ENCODE measurements around the gene IPO4.

IPO4 gene

GRCh38 chr14:24194186-24194872, 5.7 kb upstream of the IPO4 start:
- no peak for DNase-seq

DNA sequence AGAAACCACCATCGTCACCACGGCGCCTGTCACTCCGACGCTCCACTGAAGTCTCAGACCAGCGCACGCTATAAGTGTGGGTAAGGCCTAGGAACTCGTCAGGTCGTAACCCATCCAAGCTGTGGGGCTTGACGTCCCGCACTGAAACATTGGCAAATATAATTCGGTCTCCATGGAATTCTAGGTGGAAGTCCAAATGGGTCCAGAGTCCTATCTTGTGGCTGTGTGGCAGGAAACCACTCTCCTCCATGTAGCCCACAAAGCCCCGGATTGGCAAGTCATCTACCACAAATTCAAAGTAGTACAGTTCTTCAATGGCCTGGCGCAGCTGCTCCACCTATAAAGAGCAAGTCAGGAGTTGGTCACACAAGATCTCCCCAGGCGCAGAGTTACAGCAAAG, 4.3 kb upstream of the IPO4 start:
- DNase-seq = no peak

- DNase-seq = no peak
Observed at GRCh38 chr14:24190416-24190815, 1.8 kb upstream of the IPO4 start.

DNA sequence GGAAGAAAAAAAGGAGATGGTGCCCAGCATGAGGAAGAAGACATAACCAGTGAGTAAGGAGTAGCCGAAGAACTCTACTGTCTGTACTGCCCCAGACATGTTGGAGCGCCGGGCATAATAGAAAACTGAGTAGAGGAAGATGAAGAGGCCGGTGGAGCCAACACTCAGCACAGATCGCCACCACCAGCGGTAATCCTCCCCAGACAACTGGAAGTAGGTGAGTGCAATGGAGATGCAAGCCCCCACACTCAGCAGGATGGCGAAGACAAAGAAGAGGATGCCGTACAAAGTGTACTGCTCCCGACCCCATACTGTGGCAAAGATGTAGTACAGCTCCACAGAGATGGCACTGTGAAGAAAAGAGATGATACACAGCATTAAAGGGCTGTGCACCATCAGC, 844 bp upstream of the IPO4 start:
- no peak for DNase-seq

DNA sequence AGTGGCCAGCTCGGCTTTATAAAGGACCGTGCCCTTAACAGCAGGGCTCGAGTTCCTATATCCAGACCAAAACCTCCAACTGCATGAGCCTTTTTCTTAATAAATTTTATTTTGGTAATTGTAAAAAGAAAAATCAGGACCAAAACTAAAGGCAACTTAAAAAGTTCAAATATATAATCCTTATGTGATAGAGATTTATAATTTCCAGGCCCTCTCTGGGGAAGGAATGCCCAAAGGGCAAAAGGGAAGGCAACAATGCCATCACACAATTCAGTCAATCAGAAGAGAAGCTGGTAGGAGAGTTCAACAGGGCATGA, 401 bp upstream of the IPO4 start:
- DNase-seq = no peak

DNA sequence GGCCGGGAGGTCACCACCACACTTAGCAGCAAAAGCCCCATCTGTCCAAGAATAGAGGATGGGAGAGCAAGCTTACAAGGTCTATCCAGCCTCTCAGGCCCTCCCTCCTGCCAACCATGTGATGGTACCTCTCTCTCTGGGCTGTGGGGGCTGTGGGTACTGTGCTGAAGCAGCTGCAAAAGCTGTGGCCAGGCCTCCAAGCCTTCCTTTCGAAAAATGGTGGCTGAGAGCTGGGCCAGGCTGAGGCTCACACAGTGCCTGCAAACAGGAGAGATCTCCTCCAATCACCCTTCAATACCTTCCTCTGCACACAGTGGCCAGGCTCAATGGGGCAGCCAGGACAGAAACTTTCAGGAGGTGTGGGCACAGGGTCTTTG, 1.1 kb downstream of the IPO4 start:
- DNase-seq = no peak

DNA sequence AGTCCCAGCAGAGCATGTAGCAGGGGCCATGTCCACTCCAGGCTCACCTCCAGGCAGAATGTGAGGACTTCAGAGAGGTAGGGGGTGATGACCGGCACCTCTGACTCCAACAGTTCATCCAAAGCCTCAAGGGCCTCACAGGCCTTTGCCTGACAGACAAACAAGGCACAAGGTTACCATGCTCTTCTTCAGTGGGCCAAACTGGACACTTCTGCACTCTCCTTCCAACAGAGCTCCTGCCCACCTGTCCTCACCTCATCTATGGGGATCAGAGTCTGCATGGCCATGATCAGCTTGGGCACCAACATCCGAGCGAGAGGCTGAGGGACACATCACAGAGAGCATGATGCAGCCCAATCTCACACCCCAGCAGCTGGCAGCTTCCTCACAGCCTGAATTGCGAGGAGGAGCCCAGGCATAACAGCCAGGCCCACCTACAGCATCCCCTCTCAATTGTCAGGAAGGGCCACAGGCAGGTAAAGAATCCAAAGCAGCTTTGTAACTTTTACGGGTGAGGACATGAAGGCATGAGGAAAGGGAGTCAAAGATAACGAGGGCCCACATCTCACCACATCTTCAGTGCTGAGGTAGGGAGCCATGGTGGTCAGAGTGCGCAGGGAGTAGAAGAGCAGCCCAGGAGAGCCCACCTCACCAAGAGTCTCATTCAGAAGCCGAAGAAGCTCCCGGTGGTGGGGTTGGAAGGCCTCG, 1.6 kb downstream of the IPO4 start:
- DNase-seq = no peak

DNA sequence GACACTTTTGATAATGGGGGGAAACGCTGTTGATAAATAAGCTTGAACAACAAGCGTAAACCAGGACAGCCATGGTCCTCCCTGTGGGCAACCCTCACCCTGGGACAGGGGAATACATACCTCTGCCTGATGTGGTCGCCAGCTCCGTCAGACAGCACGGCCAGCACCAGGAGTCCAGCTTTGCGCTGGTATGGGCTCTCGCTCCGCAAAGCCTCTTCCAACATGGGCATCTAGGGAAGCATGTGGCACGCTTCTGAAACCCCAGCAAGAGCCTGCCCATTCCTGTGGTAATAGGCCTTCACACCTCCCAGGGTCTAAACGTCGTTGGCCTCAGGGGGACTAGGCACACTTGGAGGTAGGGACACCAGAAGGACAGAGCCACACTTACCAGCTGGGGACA, 2.9 kb downstream of the IPO4 start:
- DNase-seq = no peak

DNA sequence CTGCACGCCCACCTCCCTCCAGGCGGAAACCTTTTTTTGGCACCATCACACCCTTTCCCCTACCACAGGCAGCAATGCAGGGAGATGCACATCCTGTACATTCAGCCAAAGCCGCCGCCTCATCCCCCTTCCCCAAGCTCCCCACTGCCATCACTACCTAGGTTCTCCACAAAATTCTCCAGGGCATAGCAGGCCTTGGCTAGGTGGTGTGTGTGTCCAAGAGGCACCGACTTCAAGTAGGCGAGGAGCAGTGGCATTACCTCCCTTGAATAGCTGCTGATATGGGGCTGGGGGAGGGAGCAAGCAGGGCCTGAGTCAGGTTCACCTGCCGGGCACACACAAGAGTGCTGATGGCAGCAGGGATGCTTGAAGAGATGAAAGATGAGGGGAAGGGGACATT, 3.6 kb downstream of the IPO4 start:
- no peak for DNase-seq

GRCh38 chr14:24184104-24184970, 4.3 kb downstream of the IPO4 start:
- DNase-seq = no peak

DNA sequence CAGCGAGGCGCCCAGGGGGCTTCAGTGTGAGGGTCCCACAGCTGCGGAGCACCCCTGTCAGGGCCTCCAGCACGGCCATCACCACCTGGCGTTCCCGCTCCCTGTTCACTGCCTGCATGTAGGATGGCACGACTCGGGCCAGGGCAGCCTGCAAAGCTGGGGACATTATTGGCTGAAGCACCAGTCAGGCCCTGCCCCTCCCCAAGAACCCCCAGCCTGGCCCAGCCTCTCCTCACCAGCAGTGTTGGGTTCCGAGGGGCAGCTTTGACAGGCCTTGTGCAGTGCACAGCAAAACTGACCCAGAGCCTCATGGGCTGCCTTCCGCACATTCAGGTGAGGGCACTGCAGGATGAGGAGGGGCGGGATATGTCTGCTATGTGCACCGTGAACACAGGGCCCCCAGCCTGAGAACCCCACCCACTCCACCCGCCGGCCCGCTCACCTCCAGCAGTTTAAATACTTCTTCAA, 5.6 kb downstream of the IPO4 start:
- no peak for DNase-seq

- DNase-seq = no peak
Observed at GRCh38 chr14:24182110-24182882, 6.3 kb downstream of the IPO4 start.

DNA sequence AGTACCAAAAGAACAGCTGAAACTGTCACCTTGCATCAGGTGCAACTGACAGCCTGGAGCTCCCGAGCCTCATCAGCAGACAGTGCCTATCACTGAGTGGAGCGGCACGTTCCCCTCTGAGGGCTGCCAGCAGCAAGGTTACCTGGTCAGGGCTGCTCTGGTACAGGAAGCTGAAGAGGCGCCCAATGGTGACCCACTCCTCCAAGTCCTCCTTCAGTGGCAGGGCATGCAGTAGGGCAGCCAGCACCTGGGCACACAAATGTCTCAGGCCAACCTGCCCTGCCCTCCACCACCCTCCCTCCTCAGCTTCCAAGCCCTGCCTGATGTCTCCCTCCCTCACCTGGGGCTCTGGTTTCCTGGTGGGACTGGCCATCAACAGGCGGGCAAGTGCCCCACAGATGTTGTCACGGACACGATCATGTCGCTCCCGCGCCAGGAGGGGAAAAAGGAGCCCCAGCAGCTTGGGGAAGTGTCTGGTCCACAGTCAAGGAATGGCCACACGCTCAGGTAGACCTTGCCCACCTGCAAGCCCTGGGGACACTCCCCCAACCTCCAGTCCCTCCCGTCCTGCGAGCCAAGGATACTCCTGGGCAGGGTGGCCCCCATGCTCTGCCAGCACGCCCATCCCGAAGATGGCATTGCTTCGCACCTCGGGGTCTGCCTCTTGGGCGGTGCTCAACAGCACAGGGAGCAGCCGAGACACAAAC, 7.1 kb downstream of the IPO4 start:
- DNase-seq = no peak

- no peak for DNase-seq
Observed at GRCh38 chr14:24179961-24180796, 8.4 kb downstream of the IPO4 start.

GRCh38 chr14:24179294-24179960, 9.2 kb downstream of the IPO4 start:
- no peak for DNase-seq

- no peak for DNase-seq
Observed at GRCh38 chr14:24178399-24179178, 10.0 kb downstream of the IPO4 start.

DNA sequence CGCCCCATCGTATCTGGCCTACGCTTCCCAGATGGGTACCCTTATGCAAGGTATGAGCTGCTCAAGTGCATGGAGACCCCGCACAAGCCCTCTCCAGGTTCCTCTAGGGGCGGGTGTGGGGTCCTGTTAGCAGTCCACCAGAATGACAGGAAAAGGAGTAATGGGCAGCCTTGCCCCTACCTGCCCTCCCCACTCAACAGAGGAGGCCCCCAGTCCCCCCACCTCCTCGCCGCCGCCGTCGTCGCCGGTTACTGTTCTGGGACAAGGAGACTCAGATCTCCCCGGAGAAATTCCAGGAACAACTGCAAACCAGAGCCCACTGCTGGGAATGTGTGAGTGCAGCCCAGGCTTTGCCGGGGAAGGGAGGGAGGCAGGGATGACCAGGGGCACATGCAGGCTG, 10.7 kb downstream of the IPO4 start:
- no peak for DNase-seq

GRCh38 chr14:24177041-24177825, 11.4 kb downstream of the IPO4 start:
- DNase-seq = no peak

GRCh38 chr14:24176599-24176998, 12.0 kb downstream of the IPO4 start:
- DNase-seq = no peak

Measured in activated T-cell treated with anti-CD3 and anti-CD28 coated beads for 4 hours (primary cell).